Ovary (tissue), 3 donors: Measurements from ENCODE around the gene MGAT4B.

Experiments
- EP300 ChIP-seq: sonication (generic); formaldehyde crosslinking; IDR thresholded peaks from one replicate; pipeline ENCODE4 v1.6.1; 2017; ENCODE audit warnings: antibody characterized with exemption
- POLR2A ChIP-seq: fragments of 450-650 bp; IDR thresholded peaks from one replicate; pipeline ENCODE4 v1.6.1; 2017; ENCODE audit warnings: antibody characterized with exemption, mild to moderate bottlenecking, moderate library complexity
- TF ChIP-seq, protein P1 (sequence below), 3 donors: fragments of 450-650 bp in 2 of 3; fragments of 200-600 bp in 1 of 3; IDR thresholded peaks; one replicate each; pipeline versions ENCODE4 v1.5.1 to v1.8.0; 2016 to 2022; ENCODE audit warnings: antibody characterized with exemption in 3 of 3, mild to moderate bottlenecking in 1 of 3
- donor health status: DM: no; HTN: no; CAD: no.

GRCh38 chr5:179769271-179769670 lies 37.4 kb downstream of the MGAT4B start:
- no peak for TF ChIP-seq POLR2A
- TF ChIP-seq, protein P1, sequence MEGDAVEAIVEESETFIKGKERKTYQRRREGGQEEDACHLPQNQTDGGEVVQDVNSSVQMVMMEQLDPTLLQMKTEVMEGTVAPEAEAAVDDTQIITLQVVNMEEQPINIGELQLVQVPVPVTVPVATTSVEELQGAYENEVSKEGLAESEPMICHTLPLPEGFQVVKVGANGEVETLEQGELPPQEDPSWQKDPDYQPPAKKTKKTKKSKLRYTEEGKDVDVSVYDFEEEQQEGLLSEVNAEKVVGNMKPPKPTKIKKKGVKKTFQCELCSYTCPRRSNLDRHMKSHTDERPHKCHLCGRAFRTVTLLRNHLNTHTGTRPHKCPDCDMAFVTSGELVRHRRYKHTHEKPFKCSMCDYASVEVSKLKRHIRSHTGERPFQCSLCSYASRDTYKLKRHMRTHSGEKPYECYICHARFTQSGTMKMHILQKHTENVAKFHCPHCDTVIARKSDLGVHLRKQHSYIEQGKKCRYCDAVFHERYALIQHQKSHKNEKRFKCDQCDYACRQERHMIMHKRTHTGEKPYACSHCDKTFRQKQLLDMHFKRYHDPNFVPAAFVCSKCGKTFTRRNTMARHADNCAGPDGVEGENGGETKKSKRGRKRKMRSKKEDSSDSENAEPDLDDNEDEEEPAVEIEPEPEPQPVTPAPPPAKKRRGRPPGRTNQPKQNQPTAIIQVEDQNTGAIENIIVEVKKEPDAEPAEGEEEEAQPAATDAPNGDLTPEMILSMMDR (IDR thresholded peaks at IDR 0.05): no peak
- no peak for TF ChIP-seq EP300
